Testis (tissue), 3 donors: ENCODE results near the gene ROBO1. TPM values are rescaled to one million over a fixed set of nuclear protein-coding genes. Genes with fewer than 3 reads are reported as not detected.

Experiments
- DNase-seq: peaks from one replicate; pipeline ENCODE4 v3.0.0-alpha.2; 2019
- H3K27ac ChIP-seq, 2 donors: fragments of 200-600 bp; sonication (generic); one replicate each; pipeline ENCODE4 v1.5.1; 2019
- H3K27me3 ChIP-seq: fragments of 200-600 bp; sonication (generic); one replicate; pipeline ENCODE4 v1.5.1; 2019
- H3K36me3 ChIP-seq: fragments of 200-600 bp; sonication (generic); one replicate; pipeline ENCODE4 v1.5.1; 2017; ENCODE audit warnings: low read depth; ENCODE audit errors: missing control alignments
- H3K4me1 ChIP-seq: fragments of 200-600 bp; sonication (generic); one replicate; pipeline ENCODE4 v1.5.1; 2019
- H3K4me3 ChIP-seq, 2 donors: fragments of 200-600 bp; sonication (generic); one replicate each; pipeline ENCODE4 v1.5.1; 2017 to 2019
- H3K9me3 ChIP-seq: fragments of 200-600 bp; sonication (generic); one replicate; pipeline ENCODE4 v1.5.1; 2017
- POLR2A ChIP-seq: fragments of 450-650 bp; IDR thresholded peaks from one replicate; pipeline ENCODE4 v1.6.1; 2017; ENCODE audit warnings: antibody characterized with exemption, mild to moderate bottlenecking, moderate library complexity
- WGBS, 2 donors: methylation state at CpG; one replicate each; pipeline ENCODE4 v1.1.5; 2018; 5-methylcytosine and 5-hydroxymethylcytosine counted together
- intact Hi-C: fragments of 100-400 bp; cut with DNase I; formaldehyde crosslinking; loops from one replicate; pipeline ENCODE4 v1.15.1; 2023; ENCODE audit warnings: low total_unique reads
- polyA plus RNA-seq: library from polyadenylated mRNA; stranded (reverse); fragments of 350-450 nt; fragmentation: Illumina TruSeq; extraction: RNeasy Lipid Tissue Mini Kit (QIAGEN cat#74804); gene quantifications from one replicate; pipeline ENCODE4 v1.2.3, GENCODE V29; 2014; ENCODE audit warnings: low read depth, low replicate concordance; ENCODE audit not compliant: insufficient read depth
- total RNA-seq, 2 donors: library from RNA; depleted of rRNA; stranded (reverse); fragments of >200 nt; gene quantifications; one replicate each; pipeline ENCODE4 v1.2.3, GENCODE V29; 2016
- TF ChIP-seq, protein P1 (sequence below), 3 experiments: fragments of 450-650 bp in 2 of 3; fragments of 200-600 bp in 1 of 3; sonication (generic) in 1 of 3; IDR thresholded peaks; one replicate each; pipeline ENCODE4 v1.5.1; 2016 to 2019; ENCODE audit warnings: antibody characterized with exemption in 3 of 3, mild to moderate bottlenecking in 2 of 3, moderate library complexity in 1 of 3

Gene ROBO1
- total and polyA plus RNA-seq, 3 donors from 2014 or later: 39.4 to 45.1 (median 42.6) TPM

DNA sequence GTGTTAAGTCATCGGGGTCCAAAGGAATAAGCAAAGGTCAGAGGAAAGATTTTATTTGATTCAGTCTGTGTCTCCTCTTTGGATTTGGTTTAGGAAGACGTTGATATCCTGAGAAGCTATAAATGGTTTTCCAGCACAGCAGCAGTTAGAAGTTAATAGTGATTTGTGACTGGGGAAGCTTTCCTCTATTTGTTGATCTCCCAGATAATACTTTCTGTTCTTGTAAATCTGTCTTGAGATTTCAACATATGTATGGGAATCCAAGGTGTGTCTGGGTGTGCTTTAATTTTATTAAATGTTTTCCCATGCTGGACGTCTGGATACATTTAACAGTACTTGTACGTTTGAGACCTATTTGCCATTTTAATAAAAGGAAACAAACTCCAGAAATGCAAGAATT, 409.5 kb downstream of the ROBO1 start:
- no peaks in the 10 kb centered on the region for H3K4me1 ChIP-seq
- no peaks in the 10 kb centered on the region for H3K27me3 ChIP-seq
- no peak overlapping the region for H3K4me3 ChIP-seq
- 86 to 90% methylated on average over 4 of the region's 4 CpGs for WGBS, 2 donors
- H3K36me3 ChIP-seq: no peaks in the 10 kb centered on the region
- intact Hi-C loops: no loop called here
- no peaks in the 10 kb centered on the region for H3K9me3 ChIP-seq
- TF ChIP-seq, protein P1, sequence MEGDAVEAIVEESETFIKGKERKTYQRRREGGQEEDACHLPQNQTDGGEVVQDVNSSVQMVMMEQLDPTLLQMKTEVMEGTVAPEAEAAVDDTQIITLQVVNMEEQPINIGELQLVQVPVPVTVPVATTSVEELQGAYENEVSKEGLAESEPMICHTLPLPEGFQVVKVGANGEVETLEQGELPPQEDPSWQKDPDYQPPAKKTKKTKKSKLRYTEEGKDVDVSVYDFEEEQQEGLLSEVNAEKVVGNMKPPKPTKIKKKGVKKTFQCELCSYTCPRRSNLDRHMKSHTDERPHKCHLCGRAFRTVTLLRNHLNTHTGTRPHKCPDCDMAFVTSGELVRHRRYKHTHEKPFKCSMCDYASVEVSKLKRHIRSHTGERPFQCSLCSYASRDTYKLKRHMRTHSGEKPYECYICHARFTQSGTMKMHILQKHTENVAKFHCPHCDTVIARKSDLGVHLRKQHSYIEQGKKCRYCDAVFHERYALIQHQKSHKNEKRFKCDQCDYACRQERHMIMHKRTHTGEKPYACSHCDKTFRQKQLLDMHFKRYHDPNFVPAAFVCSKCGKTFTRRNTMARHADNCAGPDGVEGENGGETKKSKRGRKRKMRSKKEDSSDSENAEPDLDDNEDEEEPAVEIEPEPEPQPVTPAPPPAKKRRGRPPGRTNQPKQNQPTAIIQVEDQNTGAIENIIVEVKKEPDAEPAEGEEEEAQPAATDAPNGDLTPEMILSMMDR (IDR thresholded peaks at IDR 0.05): no peak
- TF ChIP-seq POLR2A: no peak
- DNase-seq: no peak
- no peak overlapping the region for H3K27ac ChIP-seq

DNA sequence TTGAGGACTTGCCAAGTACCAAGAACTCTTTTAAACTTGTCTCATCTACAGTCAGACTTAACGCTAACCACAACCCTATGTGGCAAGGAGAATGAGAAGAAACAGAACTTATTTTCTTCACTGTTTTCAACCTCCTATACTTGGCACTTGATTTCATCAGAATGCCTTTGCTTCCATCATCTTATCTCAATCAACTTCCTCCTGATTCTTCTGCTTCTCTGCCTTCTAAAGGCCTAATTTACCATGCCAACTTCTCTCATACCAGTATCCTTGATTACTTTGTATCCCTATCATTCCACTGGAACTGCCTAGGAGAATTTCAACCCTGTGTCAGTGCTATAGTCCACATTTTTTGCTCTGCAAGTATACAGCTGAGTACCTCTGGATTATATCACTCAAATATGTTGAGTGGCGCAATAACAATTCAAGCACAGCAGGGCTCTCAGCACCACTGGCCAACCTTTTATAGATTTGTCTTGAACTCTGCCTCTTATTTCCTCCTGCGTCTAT, 413.6 kb downstream of the ROBO1 start:
- 94 to 96% methylated on average over 3 of the region's 3 CpGs for WGBS, 2 donors
- H3K27me3 ChIP-seq: no peaks in the 10 kb centered on the region
- TF ChIP-seq, protein P1 (IDR thresholded peaks at IDR 0.05): no peak
- TF ChIP-seq POLR2A: no peak
- no peaks in the 10 kb centered on the region for H3K36me3 ChIP-seq
- DNase-seq: no peak
- intact Hi-C loops: no loop called here
- H3K27ac ChIP-seq: no peak overlapping the region
- no peak overlapping the region for H3K4me3 ChIP-seq
- no peaks in the 10 kb centered on the region for H3K4me1 ChIP-seq
- no peaks in the 10 kb centered on the region for H3K9me3 ChIP-seq

DNA sequence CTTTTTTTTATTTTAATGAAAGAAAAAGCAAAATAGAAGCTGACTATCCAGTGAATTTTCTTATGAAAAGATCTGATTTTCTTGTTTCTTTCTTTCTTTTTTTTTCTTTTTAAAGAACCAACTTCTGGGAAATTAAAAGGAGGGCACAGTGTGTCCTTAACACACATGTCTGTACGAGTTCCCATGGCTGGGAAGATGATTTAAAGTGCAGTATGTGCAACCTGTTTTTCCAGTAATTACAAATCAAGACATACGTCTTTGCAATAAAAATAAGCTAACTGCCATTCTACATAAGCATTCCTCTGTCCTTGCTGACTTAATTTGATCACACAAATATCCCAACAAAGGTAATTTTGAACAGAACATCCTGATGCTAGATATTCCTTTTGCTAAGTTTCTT, 416.1 kb downstream of the ROBO1 start:
- no peak for TF ChIP-seq POLR2A
- H3K9me3 ChIP-seq: no peaks in the 10 kb centered on the region
- no peak overlapping the region for H3K27ac ChIP-seq
- no peaks in the 10 kb centered on the region for H3K36me3 ChIP-seq
- no peak overlapping the region for H3K4me3 ChIP-seq
- intact Hi-C loops: no loop called here
- WGBS, 2 donors: 44 to 52% methylated on average over 2 of the region's 2 CpGs
- no peak for DNase-seq
- H3K27me3 ChIP-seq: no peaks in the 10 kb centered on the region
- H3K4me1 ChIP-seq: no peaks in the 10 kb centered on the region

DNA sequence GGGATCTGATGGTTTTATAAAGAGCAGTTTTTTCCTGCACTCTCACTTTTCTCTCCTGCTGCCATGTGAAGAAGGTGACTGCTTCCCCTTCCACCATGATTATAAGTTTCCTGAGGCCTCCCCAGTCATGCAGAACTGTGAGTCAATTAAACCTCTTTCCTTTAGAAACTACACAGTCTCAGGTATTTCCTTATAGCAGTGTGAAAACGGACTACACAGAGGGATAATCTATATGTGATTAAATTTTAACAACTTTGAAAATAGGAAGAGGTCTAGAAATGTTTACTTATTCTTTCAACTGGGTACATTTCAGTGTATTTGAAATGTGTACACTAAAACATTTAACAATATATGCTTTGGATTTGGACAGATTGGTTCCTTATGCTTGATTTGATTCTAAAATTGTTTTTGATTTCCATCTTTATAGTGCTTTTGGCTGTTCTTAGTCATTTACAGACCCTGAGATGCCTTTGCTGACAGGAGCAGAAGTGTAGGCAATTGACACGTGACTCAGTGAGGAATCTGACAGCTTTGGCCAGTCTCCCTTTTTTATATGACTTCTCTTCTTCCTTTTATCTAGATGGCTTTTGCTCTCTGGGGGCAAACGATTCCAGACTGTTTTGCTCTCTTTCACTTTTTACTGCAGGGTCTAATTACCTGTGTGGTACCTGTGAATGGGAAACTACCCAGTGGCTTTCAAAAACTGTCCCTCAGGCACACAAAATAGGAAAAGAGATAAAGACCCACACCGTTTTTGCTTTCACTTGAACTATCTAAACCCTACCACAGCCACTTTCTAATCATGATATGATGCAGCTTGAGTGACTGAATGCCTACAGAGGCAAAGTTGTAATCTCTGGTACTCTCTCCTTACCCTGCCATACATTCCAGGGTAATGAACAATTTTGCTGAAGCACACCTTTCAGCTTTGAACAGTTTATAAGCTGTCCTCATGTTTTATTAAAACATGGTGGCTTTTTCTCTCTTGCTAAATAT, 422.6 kb downstream of the ROBO1 start:
- Histone ChIP-seq H3K36me3 (no peaks in the 10 kb centered on the region), H3K27ac (no peak overlapping the region), H3K27me3 (no peaks in the 10 kb centered on the region), H3K9me3 (no peaks in the 10 kb centered on the region), H3K4me3 (no peak overlapping the region), H3K4me1 (no peaks in the 10 kb centered on the region)
- intact Hi-C loops: no loop called here
- 60 to 67% methylated on average over 4 of the region's 4 CpGs for WGBS, 2 donors
- DNase-seq: no peak
- no peak for TF ChIP-seq POLR2A
- TF ChIP-seq, protein P1 (IDR thresholded peaks at IDR 0.05): no peak

DNA sequence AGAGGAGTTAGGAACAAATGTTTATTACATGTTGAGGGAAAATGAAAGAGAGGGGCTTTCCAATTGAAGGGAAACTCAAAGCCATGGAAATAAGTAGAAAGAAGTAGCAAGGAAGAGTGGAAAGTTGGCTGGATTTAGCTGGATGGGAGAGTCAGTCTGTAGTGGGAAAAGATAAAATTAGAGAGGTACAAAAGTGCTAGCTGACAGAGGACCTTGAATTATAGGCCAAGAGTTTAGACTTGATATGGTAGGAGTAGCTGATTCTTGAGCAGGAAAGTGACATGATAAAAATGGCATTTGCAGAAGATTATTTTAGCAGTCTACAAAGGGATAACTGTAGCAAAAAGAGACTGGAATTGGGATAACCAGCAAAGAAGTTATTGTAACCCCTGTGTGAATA, 425.8 kb downstream of the ROBO1 start:
- DNase-seq: no peak
- Histone ChIP-seq H3K4me1 (no peaks in the 10 kb centered on the region), H3K27me3 (no peaks in the 10 kb centered on the region), H3K36me3 (no peaks in the 10 kb centered on the region), H3K4me3 (no peak overlapping the region), H3K27ac (no peak overlapping the region), H3K9me3 (no peaks in the 10 kb centered on the region)
- intact Hi-C loops: no loop called here
- no peak for TF ChIP-seq POLR2A
- TF ChIP-seq, protein P1 (IDR thresholded peaks at IDR 0.05): no peak
